ENCODE measurements around the gene GEMIN8.

The GEMIN8 gene

DNA sequence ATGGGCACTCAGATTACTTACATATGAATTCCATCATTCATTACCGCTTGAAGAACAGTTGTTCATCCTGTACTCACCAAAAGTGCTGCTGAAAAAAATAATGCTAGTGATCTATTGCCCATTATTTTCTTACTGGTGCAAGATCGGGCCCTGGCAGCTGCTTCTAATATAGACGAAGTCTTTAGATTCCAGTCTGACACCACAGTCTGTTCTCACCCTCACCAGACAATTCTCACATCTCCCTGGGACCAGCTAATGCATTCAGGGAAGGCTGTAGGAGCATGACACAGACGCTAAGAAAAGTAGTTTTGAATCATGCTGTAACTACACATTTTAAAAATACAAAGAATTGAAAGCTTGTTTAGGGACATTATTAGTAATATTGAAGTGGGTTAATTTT, 13.8 kb downstream of the GEMIN8 start:
- no peak for DNase-seq (ENCODE audit: low read depth, low spot score)

DNA sequence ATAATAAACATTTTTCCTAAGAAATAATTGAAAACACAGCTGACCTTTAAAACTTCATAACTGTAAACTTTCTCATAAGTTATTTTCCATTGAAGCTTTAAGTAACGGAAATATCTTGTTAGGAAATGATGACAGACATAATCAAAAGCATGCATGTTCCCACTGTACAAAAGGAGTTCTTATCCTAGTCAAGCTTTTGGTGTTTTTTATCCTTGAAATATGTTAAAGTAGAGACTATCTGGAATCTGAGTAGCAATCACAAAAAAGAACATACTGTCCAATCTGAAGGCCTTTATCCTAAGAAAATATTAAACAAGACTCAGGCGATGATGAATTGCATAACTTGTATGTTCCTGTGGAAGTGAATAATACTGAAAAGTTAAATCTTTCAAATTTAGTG, 14.4 kb downstream of the GEMIN8 start:
- no peak for DNase-seq (ENCODE audit: low read depth, low spot score)

DNA sequence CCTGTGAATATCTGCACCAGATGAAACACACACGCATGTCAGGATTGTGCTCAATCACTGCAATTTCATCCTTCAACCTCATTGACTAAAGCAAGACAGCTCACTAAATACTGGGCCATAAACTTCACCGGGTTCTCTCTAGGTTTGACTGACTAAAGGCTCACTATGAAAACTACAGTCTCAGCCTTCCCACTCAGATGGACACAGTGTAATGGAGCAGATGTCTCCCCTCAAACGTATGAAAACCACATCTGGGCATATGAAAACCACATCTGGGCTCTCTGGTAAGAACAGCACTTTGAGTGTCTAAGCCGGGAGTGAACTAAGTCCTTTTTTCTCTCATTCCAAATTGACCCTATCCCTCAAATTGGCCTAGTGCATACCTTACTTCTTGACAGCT, 15.2 kb downstream of the GEMIN8 start:
- DNase-seq (ENCODE audit: low read depth, low spot score), result no peak

DNA sequence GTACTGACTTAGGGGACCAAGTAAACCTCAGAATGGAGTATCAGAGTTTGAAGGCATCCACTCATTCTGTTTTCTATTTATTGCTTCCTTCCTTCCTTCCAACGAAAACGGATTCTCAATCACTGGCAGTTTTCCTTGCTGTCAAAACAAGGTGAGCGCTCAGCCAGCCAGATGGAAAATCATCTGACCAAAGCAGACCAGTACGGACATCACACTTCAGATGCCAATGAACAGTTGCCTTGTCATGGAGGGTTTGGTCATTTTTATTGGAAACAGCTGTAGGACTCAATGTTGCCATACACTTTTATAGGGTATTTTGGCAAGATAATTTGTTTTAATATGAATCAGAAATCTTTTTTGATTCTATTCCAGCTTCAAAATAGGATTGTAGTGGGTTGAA, 16.6 kb downstream of the GEMIN8 start:
- DNase-seq (ENCODE audit: low read depth, low spot score), result no peak

DNA sequence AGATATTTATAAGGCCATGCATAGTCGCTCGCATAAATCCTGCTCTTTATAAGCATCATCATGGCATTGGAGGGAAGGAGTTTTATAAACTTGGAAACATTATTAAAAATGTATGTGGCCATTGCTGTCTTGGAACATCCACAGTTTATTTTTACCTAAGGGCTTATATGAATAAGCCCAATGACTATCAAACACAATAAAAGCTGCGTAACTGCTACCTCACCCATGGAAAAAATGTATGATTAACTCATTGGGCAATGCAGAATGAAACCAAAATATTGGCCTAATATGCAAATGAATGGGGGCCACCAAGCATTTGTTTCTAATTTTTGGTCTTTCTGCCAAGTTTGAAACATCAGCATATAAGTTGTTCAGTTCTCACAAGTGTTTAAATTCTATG, 19.1 kb downstream of the GEMIN8 start:
- DNase-seq (ENCODE audit: low read depth, low spot score), result no peak

DNA sequence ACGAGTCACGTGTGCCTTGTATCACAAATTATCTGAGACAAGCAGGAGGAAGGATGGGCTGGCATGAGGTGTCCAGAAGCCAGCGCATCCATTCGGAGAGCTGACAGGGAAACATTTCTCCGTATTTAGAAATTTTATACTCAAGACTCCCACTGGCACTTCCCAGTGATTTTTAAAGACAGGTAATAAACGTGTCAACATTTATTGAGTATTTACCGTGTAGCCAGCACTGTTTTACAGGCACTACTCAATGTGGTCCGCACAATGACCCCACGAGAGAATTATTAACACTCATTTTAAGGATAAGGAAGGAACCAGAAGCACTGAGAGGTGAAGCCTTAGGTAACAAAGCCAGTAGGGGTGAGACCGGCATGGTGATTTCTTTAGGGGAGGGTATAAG, 23.2 kb downstream of the GEMIN8 start:
- DNase-seq (ENCODE audit: low read depth, low spot score), result no peak

DNA sequence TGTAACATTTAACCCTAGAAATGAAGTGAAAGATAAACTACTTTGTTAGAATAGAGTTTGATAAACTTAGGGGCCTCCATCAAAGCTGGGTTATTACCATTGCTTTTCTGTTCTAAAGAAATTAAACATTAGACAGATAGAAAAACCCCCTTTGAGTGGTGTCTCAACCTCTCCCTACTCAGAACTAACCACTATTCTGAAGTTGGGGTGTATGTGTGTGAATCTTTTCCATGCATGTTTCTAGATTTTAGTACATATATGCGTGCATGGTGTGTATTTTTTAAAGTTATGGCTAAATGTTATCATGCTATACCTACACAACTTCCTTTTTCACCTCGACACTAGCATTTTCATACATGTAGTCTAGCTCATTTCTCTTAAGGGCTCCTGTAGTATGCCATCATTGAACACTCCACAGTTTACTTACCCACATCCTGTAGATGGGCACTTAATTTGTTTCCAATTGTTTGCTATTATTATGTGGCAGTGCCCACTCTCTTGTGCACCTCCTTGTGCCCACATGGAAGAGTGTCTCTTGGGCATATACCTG, 25.7 kb downstream of the GEMIN8 start:
- no peak for DNase-seq (ENCODE audit: low read depth, low spot score)

DNA sequence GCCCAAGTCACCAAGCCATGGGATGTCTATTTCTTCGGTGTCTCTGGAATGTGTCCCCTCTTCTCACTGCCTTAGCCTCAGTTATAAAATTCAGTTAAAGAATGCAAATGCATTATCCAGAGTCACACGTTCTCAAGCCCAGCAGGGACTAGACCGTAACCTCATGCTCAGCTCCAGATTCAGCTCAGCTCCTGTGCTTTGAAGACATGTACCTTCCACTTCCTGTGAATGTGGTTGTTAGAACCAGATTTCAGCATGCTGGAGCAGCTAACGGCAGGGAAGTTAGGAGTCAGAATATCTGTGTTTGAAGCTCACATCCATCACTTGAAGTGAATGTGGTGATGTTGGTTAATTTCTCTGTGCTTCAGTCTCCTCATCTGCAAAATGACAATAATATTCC, 26.7 kb downstream of the GEMIN8 start:
- no peak for DNase-seq (ENCODE audit: low read depth, low spot score)

DNA sequence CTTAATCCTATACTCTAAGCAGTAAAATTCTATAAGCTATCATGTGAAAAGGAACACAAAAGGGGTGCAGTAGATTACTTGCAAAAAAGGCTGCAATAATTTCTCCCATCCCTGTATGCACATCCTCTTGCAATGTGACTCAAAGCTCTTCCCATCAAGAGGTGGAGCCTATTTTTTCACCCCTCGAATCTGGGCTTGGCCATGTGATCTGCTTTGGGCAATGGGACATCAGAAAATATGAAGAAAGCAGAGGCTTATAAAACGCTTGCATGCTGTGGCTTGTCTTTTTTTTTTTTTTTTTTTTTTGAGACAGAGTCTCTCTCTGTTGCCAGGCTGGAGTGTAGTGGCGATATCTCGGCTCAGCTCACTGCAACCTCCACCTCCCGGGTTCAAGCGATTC, 33.0 kb downstream of the GEMIN8 start:
- DNase-seq (ENCODE audit: low read depth, low spot score), result no peak

DNA sequence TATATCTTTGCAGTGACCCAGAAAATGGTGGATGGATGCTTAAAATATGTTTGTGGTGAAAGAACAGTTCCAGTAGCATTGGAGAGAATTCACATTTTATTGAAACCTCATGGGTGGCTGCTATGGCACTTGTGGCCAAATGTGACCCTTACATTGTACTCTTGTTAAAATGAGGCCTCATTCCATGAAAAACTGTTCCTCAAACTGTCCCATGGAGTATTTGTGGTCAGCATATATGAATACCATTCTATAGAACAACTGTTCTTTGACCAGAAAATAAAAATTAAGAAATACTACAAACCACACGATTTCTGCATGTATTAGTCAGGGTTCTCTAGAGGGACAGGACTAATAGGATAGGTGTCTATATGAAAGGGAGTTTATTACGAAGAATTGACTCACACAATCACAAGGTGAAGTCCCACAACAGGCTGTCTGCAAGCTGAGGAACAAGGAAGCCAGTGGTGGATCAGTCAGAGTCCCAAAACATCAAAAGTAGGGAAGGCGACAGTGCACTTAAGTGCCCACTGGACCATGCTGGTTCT, 35.1 kb downstream of the GEMIN8 start:
- no peak for DNase-seq (ENCODE audit: low read depth, low spot score)

DNA sequence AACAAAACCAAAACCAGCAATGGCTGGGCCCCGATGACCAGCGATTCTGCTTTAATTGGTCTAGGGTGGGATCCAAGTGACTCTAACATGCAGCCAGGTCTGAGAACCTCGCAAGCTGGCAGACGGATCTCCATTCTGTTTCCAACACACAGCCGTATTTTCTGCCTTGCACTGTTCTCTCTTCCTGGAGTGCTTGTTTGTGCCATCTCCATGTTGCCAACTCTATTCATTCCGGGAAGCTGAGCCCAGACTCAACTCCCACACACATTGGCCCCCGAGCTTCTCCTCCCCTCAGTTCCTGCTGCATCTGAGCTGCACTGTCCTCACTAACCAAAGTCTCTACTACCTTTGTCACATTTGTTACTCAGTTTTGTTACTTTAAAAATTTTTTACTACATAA, 35.6 kb downstream of the GEMIN8 start:
- no peak for DNase-seq (ENCODE audit: low read depth, low spot score)

DNA sequence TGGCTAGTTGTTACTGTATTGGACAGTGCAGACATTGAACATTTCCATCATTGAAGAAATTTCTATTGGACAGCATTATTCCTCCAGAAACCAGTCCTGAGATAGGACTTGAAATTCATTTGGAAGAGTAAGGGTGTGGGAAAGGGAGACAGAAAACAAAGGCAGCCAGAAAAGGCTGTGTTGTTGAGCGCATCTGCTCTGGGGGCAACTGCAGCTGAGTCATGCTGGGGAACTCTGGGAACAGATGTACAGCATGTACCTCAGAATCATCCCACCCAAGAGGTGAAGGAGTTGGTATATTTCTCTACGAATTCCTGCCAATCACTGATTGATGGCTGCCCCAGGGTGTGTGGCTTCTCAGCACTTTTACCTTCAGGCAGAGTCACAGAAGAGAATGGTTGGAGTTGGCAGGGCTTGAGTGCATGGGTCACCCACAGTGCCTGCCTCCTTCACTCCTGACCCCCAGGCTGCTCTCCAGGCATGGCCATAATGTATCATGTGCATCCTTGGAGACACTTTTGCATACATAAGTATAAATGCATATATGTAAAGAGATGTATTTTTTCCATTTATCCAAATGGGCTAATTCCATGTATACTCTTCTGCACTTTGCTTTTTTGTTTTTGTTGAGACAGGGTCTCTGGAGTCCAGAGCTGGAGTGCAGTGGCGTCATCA, 39.4 kb downstream of the GEMIN8 start:
- DNase-seq (ENCODE audit: low read depth, low spot score), result no peak

DNA sequence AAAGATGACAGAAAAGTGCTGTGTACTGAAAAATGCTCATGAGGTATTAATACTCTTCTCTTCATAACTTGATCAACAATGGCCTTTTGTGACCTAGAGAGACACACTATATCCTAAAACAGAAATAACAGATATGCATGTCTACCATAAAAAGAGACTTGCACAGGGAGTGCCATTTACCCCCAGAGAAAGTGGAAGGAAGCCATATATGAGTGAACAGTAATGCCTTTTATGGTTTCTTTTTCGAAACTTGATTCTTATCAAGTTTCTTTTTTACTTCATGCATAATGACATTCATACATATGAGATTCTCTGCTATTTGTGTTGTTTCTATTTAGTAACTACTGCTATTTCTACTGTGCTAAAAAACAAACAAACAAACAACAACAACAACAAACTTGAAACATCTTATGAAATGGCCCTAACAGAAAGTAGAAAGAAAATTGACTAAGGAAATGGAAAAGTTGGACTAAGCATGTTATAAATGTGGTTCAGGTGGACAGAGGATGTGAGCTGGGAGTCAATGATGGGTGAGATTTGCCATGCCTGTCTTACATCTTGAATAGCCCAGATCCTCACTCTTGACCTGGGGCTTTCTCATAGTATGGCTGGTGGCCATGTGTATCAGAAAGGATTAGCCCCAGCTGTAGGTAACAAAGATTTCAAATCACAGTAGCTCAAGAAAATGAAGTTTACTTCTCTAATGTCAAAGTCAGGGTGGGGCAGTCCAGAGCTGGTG, 43.8 kb downstream of the GEMIN8 start:
- no peak for DNase-seq (ENCODE audit: low read depth, low spot score)

DNA sequence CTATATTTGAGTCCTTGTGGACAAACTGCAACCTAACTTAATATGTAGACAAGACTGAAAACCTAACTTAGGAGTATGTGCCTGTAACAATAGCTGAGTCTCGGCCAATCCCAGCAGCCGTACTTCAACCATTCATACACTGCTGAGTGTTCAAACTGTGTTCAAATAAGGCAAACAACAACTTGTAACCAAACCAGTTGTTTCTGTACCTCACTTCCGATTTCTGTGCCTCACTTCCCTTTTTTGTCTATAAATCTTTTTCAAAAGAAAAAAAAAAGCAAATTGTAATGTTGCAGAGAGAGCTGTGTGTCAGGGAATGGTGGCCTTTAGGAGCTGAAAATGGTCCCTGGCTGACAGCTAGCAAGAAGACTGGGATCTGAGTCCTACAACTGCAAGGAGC, 46.0 kb downstream of the GEMIN8 start:
- no peak for DNase-seq (ENCODE audit: low read depth, low spot score)

DNA sequence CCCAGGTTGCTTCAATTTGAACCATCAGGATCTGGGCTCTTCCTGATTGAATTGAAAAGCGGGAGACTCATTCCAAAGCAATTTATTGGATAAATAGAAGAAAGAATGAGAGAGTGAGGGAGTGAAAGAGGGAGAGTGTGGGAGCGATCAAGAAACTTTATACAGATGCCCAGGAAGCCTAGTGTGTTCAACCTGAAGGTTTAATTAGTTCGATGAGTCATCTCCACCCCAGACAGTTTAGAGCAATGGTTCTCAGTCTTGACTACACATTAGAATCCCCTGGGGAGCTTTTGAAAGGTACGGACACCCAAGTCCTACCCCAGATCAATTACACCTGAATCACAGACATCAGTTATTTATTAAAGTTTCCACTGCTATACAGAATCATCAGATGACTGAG, 61.5 kb downstream of the GEMIN8 start:
- DNase-seq (ENCODE audit: low read depth, low spot score), result no peak

DNA sequence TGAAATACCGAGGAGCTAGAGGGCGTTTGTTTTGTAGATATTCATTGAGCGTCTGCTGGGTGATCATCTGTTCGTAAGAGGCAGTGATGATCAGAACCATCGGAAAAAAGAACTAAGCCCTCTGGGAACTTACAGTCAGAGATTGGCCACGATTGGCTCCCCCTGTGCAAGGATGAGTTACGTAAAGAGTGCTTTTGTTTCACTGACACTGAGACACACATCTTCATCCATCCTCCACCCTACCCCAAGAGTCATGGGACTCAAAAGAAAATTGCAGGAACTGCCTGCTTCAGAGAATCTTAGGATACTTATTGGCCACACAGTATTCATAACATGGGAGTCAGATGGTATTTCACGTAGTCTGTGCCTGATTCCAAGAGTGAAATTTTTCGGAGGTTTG, 62.1 kb downstream of the GEMIN8 start:
- DNase-seq (ENCODE audit: low read depth, low spot score), result no peak

DNA sequence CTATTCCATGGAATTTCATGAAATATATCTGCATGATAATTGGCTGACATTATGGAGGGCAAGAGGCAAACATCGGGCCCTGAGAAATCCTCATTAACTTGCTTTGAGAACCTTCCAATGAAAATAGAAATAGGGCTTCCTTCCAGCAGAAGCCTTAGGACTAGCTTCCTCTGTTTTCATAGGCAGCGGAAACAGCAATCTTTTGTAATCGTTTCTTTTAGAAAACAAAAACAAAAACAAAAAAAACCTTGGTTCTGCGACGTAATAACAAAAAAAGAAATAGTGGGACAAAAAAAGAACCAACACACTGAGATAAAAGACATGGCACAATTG, 62.9 kb downstream of the GEMIN8 start:
- DNase-seq (ENCODE audit: low read depth, low spot score), result no peak

DNA sequence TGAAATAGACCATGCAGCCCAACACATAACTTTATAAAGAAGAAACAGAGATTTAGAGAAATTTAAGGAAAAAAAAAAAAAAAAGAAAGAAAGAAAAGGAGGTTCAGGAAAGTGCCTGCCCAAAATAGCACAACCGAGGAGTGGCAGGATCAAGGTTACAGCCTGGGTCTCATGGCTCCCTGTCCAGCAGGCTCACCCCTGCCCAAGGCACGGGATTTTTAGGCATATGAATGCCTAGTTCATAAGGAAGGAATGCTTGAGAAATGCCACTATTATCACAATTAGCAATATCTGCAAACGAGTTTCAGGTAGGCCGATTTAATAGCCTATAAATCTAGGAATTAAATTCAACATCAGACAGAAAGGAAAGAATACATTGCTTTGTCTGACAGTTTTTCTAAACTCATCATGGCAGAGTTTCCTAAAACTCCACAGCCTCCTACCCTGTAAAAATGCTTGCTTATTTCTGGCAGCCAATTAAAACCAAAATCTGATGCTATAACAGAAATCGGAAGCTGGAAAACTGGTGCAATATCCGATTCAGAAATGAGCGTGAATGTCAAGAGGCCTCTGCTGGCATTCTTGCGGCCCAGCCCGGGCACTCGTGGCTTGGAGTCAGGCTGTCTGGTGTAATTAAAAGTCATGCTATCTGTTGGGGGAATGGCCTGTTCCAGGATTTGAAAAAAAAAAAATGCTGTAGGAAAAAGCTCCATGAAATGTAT, 63.5 kb downstream of the GEMIN8 start:
- DNase-seq (ENCODE audit: low read depth, low spot score), result no peak

DNA sequence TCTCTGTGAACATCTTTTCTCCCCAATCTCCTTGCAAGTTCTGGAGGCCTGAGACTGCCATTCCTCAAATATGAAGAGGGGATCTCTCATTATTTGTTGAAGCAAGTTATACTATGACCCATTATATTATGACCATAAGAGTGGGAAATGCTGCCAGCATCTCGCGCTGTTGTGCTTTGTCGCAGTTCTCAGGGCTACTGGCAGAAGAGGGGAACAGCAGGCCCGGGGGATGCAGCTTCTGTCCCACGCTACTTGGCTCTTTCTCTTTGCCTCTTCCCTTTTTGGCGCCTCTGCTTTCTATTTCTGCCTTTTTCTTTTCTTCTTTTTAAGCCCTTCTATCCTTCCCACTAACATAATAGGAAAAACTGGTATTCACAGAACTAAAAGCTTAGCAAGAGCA, 64.2 kb downstream of the GEMIN8 start:
- DNase-seq (ENCODE audit: low read depth, low spot score), result no peak

DNA sequence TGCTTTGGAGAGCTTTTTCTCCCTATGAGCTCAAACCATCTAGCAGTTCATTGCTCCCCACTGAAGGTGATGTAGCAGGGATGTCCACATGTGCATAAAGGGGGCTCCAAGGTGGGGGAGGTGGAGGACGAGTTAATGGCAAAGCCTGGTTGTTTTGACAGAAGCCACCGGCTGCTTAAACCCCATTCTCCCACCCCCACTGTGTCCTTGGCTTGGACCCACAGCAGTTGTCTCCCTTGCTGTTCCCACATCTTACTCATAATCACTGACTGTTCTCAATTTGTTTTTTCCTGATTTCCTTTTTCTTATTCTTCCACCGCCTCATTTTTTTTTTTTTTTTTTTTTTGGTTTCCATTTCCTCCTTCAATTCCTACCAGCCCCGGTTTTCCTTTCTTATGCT, 72.7 kb downstream of the GEMIN8 start:
- no peak for DNase-seq (ENCODE audit: low read depth, low spot score)
